TTC549 (cell line): Measurements from ENCODE around the gene ARHGAP32.
A peak's percentile ranks its signal among the peaks of the same experiment; 100 is the strongest.
"Not testable (repeated sequence)": the region's sequence is repeated elsewhere in the genome, so short reads cannot be mapped to it uniquely, and the experiment has no call there.

Experiments
- FAIRE-seq: peaks from 2 replicates; lab custom pipeline; 2012; peaks lifted over from hg19 to GRCh38; lab: Jason Lieb, UNC

Gene ARHGAP32

DNA sequence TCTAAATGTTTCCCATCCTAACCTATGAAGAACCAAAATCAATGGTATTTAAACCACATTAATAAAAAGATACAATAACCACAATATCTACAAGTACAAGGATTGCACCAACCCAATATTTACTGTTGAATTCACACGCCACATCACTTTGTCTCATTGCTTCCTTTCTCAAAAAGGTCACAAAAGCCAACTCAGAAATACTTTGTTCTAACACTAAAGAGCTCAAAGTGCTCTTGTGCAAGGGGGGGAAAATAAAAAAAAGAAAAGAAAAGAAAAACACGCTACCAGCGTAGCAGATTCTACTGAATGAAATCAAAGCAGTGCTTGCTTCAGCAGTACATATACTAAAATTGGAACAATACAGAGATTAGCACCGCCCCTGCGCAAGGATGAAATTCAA, 10.5 kb upstream of the ARHGAP32 start:
- no peak for FAIRE-seq

- FAIRE-seq: no peak
Measured at GRCh38 chr11:129195682-129196081, 3.6 kb upstream of the ARHGAP32 start.

GRCh38 chr11:129191649-129192048, 476 bp downstream of the ARHGAP32 start:
- FAIRE-seq: no peak

DNA sequence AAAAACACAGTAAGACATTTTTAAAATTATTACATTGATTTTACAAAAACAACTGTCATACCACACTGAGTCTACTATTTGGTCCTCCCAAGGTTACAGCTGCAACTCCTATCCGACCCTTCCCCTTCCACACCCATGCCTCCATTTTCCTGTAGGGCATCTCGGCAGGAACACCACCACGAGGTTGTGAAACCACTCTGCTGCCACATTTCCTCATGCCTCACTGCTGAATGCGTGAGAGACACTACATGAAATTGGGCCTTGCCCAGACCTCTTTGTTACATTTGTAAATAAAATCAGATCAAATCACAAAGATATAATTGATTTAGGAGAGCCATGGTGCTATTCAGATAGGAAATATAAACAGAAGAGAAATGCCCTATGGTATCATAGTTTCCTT, 2.0 kb downstream of the ARHGAP32 start:
- FAIRE-seq: no peak

- no peak for FAIRE-seq
Measured at GRCh38 chr11:129189646-129190045, 2.5 kb downstream of the ARHGAP32 start.

DNA sequence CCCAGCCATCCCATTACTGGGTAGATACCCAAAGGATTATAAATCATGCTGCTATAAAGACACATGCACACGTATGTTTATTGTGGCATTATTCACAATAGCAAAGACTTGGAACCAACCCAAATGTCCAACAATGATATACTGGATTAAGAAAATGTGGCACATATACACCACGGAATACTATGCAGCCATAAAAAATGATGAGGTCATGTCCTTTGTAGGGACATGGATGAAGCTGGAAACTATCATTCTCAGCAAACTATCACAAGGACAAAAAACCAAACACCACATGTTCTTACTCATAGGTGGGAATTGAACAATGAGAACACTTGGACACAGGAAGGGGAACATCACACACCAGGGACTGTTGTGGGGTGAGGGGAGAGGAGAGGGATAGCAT, 7.0 kb downstream of the ARHGAP32 start:
- FAIRE-seq: not testable (repeated sequence)

DNA sequence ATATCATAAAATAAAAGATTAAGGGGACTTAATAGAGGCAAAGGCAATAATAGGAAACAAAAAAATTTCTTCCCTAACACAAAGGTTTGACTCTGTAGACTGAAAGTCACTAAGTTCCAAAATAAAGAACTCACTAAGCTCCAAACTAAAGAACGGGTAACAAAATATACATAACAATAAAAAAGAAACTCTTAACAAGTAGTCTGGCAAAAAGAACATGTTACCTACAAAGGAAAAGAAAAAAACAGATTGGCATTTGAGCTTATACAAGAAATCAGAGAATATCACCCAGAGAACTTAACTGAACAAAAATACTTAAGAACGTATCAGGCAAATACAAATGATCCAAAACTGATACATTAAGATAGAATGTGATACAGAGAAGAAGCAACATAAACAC, 7.5 kb downstream of the ARHGAP32 start:
- no peak for FAIRE-seq

GRCh38 chr11:129167315-129167714, 24.8 kb downstream of the ARHGAP32 start:
- FAIRE-seq: no peak

- no peak for FAIRE-seq
Measured at GRCh38 chr11:129163714-129164164, 28.4 kb downstream of the ARHGAP32 start.

GRCh38 chr11:129157080-129157479, 35.0 kb downstream of the ARHGAP32 start:
- not testable (repeated sequence) for FAIRE-seq

DNA sequence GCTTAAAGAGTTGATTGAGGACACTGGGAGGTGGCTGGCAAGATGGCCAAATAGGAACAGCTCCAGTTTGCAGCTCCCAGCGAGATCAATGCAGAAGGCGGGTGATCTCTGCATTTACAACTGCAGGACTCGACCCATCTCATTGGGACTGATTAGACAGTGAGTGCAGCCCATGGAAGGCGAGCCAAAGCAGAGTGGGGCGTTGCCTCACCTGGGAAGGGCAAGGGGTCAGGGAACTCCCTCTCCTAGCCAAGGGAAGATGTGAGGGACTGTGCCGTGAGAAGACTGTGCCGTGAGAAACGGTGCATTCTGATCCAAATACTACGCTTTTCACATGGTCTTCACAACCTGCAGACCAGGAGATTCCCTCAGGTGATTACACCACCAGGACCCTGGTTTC, 36.4 kb downstream of the ARHGAP32 start:
- no peak for FAIRE-seq

GRCh38 chr11:129148487-129148886, 43.6 kb downstream of the ARHGAP32 start:
- no peak for FAIRE-seq

DNA sequence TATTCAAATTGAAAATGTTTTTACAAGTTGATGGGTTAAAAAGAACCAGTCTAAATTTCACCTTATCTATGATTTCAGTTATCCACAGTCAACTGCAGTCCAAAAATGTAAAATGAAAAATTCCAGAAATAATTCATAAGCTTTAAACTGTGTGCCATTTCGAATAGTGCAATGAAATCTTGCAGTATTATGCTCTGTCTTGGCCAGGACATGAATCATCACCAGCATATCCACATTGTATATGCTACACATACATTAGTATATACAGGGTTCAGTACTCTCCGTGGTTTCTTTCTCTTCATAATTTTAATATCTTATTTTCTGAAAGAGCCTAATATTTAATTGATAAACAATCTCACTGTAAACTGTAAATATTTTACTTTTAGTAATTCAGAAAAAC, 45.9 kb downstream of the ARHGAP32 start:
- no peak for FAIRE-seq

GRCh38 chr11:129145276-129145675, 46.8 kb downstream of the ARHGAP32 start:
- FAIRE-seq: no peak

GRCh38 chr11:129144256-129144655, 47.9 kb downstream of the ARHGAP32 start:
- no peak for FAIRE-seq

DNA sequence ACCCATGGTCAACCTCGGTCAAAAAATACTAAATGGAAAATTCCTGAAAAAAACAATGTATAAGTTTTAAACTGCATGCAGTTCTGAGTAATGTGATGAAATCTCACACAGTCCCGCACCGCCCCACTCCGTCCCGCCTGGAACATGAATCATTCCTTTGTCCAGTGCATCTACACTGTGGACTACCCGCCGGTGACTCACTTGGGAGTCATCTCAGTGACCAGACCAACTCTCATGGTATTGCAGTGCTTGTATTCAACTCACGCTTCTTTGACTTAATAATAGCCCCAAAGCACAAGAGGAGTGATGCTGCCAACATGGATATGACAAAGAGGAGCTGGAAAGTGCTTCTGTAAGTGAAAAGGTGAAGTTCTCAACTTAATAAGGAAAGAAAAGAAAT, 48.8 kb downstream of the ARHGAP32 start:
- FAIRE-seq: peak; percentile 60

- FAIRE-seq: no peak
Measured at GRCh38 chr11:129141748-129142523, 50.2 kb downstream of the ARHGAP32 start.

DNA sequence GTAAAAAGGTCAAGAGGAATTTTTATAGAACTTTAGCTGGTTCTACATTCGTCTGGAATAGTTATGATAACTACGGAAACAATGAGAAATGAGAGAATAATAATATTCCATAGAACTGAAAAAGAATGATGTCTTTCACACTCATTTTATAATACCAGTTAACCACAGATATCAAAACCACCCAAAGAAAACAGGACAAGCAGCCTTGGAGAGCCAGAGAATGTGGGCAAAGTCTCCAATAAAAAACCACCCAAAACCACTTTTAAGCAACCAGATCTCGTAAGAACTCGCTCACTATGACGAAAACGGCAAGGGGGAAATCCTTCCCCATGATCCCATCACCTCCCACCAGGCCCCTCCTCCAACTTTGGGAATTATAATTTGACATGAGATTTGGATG, 60.8 kb downstream of the ARHGAP32 start:
- no peak for FAIRE-seq

GRCh38 chr11:129128881-129129620, 63.1 kb downstream of the ARHGAP32 start:
- FAIRE-seq: not testable (repeated sequence)

GRCh38 chr11:129119036-129119435, 73.1 kb downstream of the ARHGAP32 start:
- FAIRE-seq: no peak

DNA sequence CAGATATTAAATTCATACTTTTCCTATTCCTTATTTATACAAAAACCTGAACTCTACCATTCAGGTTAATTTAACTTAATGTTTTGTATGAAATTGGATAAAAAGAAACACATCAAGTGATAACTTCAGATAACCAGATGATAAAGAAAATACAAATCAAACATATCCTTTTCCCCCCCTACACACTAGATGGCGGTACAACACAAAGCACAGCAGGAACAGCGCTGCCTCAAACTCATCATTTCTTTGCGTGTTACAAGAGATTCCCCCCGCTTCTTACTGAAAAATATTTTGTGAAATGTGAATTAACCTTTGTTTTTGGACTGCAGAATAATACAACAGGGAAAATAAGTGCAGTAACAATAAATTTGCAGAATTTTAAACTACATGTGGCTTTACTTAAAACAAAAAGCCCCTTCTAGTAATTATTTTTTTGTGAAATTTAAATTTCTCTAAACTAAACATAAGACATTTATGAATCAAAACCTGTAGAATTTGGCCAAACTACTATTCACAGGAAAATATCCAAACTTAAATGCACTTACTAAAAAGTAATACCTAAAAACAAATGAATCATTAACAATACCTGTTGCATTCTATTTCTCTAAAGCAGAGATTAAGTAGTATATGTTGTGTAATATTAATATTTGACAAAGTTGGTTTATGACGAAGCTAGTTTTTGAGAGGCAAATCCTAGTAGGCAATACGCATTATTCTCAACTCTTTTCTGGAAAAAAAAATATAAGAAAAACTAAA, 74.4 kb downstream of the ARHGAP32 start:
- peak; percentile 90 for FAIRE-seq

DNA sequence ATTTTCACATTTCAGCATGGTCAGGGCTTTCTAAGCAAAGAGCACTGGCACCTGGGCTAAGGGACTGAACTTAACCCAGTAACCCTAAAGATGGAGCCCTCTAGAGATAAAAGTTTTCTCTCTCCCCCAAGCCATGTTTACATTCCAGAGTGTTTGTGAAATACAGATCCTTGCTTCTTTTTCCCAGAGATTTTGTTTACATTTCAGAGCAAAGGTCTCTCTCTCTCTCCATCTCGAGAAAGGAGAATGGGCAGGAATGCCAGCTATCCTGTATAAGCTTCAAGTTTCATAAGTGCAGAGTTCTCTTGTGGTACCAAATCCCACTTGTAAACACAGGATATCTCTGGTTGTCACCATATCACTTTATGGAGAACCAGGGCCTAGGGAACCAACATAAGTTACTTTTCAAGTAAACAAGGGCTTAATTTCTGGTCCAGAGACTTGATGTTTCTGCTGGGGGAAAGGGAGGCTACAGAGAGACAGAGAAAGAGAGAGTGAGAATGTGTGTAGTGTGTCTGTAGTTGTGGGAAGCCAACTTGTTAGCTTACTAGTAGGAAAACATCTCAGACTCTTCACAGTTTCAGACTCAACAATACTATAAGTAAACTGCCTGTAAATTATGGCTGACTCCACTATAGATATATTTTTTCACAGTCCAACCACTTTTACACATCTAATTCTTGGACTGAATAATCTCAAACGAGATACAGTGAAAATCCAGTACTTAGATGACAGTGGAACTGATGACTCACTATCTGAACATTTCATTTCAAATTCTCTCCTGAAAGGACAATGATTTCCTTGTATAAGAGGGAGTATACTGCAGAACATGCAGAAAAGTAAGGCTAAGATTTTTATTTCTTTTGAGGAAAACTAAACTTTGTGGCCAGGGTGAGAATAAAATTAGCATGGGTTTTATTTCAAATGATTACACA, 76.2 kb downstream of the ARHGAP32 start:
- no peak for FAIRE-seq
